Measurements from ENCODE around the gene RASD1.

RASD1 gene

DNA sequence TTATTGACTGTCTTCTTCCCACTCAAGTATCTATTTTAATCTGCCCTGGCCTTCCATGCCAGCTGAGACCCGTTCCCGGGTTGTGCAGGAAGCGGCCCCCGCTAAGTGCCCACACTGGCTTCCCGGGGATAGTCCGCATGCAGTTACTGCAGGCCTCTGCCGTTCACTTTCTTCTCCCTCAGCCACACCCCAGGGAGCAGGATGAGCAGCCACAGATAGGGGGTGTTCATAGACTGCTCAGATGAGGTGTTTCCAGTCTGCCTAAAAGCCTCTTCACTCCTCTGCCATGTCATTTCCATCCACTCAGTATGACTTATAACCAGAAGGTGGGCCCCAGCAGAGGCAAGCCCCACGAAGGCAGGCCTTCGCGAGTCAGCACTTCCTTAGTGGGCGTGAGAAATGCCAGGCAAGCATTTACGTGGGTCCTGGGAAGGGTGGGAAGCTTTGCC is 11.7 kb downstream of the RASD1 start:
- TF ChIP-seq, protein P1, sequence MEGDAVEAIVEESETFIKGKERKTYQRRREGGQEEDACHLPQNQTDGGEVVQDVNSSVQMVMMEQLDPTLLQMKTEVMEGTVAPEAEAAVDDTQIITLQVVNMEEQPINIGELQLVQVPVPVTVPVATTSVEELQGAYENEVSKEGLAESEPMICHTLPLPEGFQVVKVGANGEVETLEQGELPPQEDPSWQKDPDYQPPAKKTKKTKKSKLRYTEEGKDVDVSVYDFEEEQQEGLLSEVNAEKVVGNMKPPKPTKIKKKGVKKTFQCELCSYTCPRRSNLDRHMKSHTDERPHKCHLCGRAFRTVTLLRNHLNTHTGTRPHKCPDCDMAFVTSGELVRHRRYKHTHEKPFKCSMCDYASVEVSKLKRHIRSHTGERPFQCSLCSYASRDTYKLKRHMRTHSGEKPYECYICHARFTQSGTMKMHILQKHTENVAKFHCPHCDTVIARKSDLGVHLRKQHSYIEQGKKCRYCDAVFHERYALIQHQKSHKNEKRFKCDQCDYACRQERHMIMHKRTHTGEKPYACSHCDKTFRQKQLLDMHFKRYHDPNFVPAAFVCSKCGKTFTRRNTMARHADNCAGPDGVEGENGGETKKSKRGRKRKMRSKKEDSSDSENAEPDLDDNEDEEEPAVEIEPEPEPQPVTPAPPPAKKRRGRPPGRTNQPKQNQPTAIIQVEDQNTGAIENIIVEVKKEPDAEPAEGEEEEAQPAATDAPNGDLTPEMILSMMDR (IDR thresholded peaks at IDR 0.05; ENCODE audit: extremely low read depth, missing control alignments) = no peak
- DNase-seq (ENCODE audit: low spot score) = no peak

DNA sequence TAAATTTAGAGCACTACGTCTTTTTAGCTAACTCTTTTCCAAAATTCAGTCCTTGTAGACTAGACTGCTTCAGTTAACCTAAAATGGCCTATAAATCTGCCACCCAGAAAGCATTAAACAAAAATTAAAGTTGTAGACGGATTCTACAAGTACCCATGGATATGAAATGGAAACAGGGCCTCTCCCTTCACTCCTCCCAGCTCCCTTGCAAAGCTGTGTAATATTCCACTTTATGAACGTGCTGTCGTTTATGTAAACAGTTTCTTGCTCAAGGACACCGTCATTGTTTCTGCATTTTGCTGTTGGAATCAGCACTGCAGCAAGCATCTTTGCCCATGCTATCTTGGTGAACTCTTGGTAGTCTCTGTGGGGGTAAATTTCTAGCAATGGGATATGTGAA is 14.3 kb downstream of the RASD1 start:
- DNase-seq (ENCODE audit: low spot score) = no peak
- TF ChIP-seq, protein P1 (IDR thresholded peaks at IDR 0.05; ENCODE audit: extremely low read depth, missing control alignments) = no peak

DNA sequence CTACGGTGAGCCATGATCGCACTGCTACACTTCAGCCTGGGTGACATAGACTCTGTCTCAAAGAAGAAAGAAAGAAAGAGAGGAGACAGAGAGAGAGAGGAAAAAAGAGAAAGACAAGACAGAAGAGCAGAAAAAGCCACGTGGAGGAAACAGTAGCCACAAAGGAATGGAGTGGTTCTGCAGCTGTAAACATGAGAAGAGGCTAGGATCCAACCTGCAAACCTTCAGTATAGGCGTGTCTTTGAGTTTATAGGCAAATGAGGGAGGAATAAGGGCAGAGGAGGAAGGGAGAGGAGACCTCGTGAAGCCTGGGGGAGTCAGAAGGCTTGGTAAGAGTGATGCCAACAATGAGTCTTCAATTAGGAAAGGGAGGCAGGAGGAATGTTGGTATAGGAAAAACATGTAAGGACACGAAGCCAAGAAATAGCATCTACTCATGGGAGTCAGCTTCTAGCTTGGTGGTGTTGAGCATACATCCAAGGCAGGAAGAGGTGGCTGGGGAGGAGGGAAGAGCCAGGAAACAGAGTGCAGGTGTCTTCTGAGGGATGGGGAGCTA is 15.5 kb downstream of the RASD1 start:
- TF ChIP-seq, protein P1 (IDR thresholded peaks at IDR 0.05; ENCODE audit: extremely low read depth, missing control alignments) = no peak
- no peak for DNase-seq (ENCODE audit: low spot score)

DNA sequence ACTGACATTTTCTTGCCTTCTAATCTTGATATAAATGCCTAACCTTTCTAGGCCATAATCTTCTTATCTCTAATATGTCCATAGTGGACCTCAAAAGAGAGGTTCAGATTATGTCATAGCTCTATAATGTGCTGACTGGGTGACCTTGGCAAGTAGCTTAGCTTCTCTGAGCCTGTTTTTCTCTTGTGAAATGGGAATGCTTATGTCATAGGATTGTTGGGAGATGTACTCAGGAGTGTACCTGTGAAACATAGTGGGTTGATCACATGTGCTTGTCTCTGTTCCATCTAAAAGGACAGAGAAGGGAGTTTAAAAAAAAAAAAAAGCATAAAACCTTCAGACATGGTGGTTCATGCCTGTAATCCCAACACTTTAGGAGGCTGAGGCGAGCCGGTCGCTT is 17.0 kb downstream of the RASD1 start:
- DNase-seq (ENCODE audit: low spot score) = no peak
- TF ChIP-seq, protein P1 (IDR thresholded peaks at IDR 0.05; ENCODE audit: extremely low read depth, missing control alignments) = no peak

DNA sequence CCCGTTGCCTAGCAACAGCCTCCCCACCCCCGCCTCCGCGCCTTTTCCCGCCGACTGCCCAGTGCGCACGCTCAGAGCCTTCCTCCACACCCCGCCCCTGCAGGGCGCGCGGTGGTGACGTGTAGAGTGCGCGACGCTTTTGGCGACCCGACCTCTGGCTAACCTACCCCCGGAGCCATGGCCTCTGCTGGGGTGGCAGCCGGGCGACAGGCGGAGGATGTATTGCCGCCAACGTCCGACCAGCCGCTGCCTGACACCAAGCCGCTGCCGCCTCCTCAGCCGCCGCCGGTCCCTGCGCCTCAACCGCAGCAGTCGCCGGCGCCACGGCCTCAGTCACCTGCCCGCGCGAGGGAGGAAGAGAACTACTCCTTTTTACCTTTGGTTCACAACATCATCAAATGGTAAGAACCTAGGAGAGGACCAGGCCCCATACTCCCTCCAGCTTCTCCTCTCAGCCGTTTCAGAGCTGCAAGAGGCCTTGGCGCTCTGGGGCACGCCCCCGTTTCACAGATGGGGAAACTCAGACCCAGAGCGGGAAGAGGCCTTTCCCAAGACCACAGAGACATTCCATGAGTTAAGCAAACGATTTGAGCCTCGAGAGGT is 19.2 kb downstream of the RASD1 start, which contains the start of gene MED9:
TSS of gene MED9 (plus strand) at position 136 of the 603 bp plus-strand sequence. CDS start at position 178, 42 bp downstream.
- peak; percentile 99 for DNase-seq (ENCODE audit: low spot score)
- TF ChIP-seq, protein P1 (IDR thresholded peaks at IDR 0.05; ENCODE audit: extremely low read depth, missing control alignments) = no peak

DNA sequence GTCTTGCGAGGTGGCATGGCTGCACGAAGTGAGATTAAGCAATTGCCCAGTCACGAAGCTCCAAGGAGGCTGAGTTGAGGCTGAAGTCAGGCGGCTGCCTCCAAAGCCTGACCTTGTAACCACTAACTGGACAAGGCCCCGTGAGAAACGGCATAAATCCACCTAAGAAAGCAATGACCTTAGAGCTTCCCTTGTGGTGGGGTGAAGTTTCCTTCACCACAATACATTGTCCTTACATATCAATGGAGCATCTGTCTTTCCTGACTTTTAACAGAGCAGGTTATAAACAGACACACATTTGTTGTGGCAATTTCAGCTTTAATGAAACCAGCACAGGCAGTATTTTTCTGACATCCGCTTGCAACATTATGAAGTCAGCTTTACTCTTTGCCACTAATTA is 21.9 kb downstream of the RASD1 start:
- TF ChIP-seq, protein P1 (IDR thresholded peaks at IDR 0.05; ENCODE audit: extremely low read depth, missing control alignments) = no peak
- DNase-seq (ENCODE audit: low spot score) = no peak

DNA sequence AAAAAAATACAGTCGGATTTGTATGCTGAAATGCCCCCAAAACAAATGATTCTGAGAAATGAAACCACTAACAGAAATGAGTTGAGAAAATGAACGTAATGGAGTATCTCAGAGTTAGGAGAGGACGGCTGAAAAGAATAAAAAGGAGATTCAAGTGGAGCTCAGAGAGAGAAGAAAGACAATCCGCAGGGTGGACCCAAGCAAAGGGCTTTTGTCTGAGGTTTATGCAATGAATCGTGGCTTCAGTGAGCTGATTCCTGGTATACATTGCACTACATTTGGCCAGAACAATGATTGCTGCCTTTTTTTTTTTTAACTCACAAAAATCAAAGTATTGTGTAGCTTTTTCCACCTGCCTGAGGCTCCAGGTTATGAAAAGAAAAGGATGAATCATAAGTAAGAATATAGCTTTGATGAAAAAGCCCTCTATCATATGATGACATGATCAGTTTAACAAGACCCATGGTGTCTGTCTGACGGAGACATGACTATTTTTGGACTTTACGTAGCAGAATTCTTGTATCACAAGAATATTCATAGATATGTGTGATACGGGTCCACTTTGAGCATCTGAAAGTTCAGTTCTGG is 23.8 kb downstream of the RASD1 start:
- TF ChIP-seq, protein P1 (IDR thresholded peaks at IDR 0.05; ENCODE audit: extremely low read depth, missing control alignments) = no peak
- no peak for DNase-seq (ENCODE audit: low spot score)
